HCT116 (cell line): ENCODE results near the gene SMIM34. TPM values are rescaled to one million over a fixed set of nuclear protein-coding genes. Genes with fewer than 3 reads are reported as not detected.
"Not testable (repeated sequence)": the region's sequence is repeated elsewhere in the genome, so short reads cannot be mapped to it uniquely, and the experiment has no call there.

Experiments used
- ATAC-seq: fragments of 200-7000 bp; cut with Tn5 transposase; 2 replicates; pipeline ENCODE4 v1.9.1; 2020; ENCODE audit warnings: mild to moderate bottlenecking, moderate library complexity
- BruUV-seq: library from RNA; stranded (reverse); fragments of 400-500 nt; replicated peaks from 2 replicates; lab custom pipeline; 2021; lab: Mats Ljungman, UMichigan
- CTCF ChIA-PET: fragments of 300-600 bp; sonication (Branson Sonifier 250); formaldehyde crosslinking; loops from one replicate; lab custom pipeline; 2021; ENCODE audit warnings: antibody characterized with exemption; lab: Charles Lee
- POLR2A ChIA-PET: fragments of 300-600, 350-600 bp; sonication (Branson Sonifier 250); formaldehyde crosslinking; loops from one replicate; lab custom pipeline; 2021; ENCODE audit warnings: antibody characterized with exemption; lab: Charles Lee
- RAD21 ChIA-PET, 2 experiments: fragments of 300-600 bp; sonication (Branson Sonifier 250); formaldehyde crosslinking; loops; one replicate each; lab custom pipeline; 2023; ENCODE audit warnings: low total read pairs in 2 of 2; ENCODE audit not compliant: uncharacterized antibody in 2 of 2, unreplicated experiment in 2 of 2, low non-redundant PET in 1 of 2; lab: Charles Lee
- DNase-seq: peaks from one replicate; pipeline ENCODE4 v3.0.0-alpha.2; 2010; ENCODE audit warnings: low read depth, low spot score
- H2AFZ ChIP-seq: fragments of 200-600 bp; shearing (Covaris generic), sonication (generic); 2 replicates; pipeline ENCODE4 v1.6.1; 2017; ENCODE audit warnings: low read depth, mixed run types, mixed read lengths, antibody characterized with exemption, low read length; ENCODE audit not compliant: poor library complexity, severe bottlenecking
- H3K27ac ChIP-seq: 2 replicates; pipeline ENCODE4 v1.5.1; 2012; ENCODE audit warnings: low read depth, low read length
- H3K27me3 ChIP-seq: fragments of 200-600 bp; sonication (generic); 2 replicates; pipeline ENCODE4 v1.6.1; 2016; ENCODE audit warnings: mixed run types, low read length, mixed read lengths; ENCODE audit not compliant: insufficient read depth
- H3K36me3 ChIP-seq, 2 experiments: fragments of 200-500 bp in 1 of 2; fragments of 200-600 bp in 1 of 2; sonication (Bioruptor generic) in 1 of 2; sonication (generic) in 1 of 2; 2 replicates each; pipeline versions ENCODE4 v1.5.1 to v1.6.1; 2014 to 2016; ENCODE audit warnings: low read length in 2 of 2, inconsistent platforms in 1 of 2, mixed read lengths in 1 of 2, mixed run types in 1 of 2; ENCODE audit not compliant: insufficient read depth in 2 of 2, control insufficient read depth in 1 of 2
- H3K4me1 ChIP-seq, 2 experiments: fragments of 200-600 bp in 1 of 2; sonication (generic) in 1 of 2; 2 replicates each; pipeline versions ENCODE4 v1.5.1 to v1.6.1; 2012 to 2017; ENCODE audit warnings: low read length in 2 of 2, inconsistent platforms in 1 of 2, mild to moderate bottlenecking in 1 of 2, mixed read lengths in 1 of 2, mixed run types in 1 of 2, moderate library complexity in 1 of 2; ENCODE audit not compliant: insufficient read depth in 2 of 2, control insufficient read depth in 1 of 2
- H3K4me2 ChIP-seq: fragments of 200-600 bp; sonication (generic); 2 replicates; pipeline ENCODE4 v1.6.1; 2017; ENCODE audit warnings: mixed run types, low read length, mixed read lengths
- H3K4me3 ChIP-seq, 2 experiments: fragments of 200-600 bp in 1 of 2; sonication (generic) in 1 of 2; replicated peaks in 1 of 2; 2 replicates each; pipeline ENCODE4 v1.5.1; 2011 to 2016; ENCODE audit warnings: low read length in 2 of 2, control low read depth in 1 of 2, low read depth in 1 of 2, mild to moderate bottlenecking in 1 of 2, mixed read lengths in 1 of 2, mixed run types in 1 of 2
- H3K79me2 ChIP-seq: fragments of 200-600 bp; sonication (generic); 2 replicates; pipeline ENCODE4 v1.6.1; 2017; ENCODE audit warnings: mild to moderate bottlenecking, mixed run types, low read length, moderate library complexity, mixed read lengths; ENCODE audit not compliant: insufficient read depth
- H3K9ac ChIP-seq: fragments of 200-600 bp; sonication (generic); 2 replicates; pipeline ENCODE4 v1.6.1; 2016; ENCODE audit warnings: low read length, mixed read lengths
- H3K9me2 ChIP-seq: fragments of 200-600 bp; sonication (generic), shearing (Covaris generic); 2 replicates; pipeline ENCODE4 v1.6.1; 2017; ENCODE audit warnings: mixed run types, mild to moderate bottlenecking, moderate library complexity; ENCODE audit not compliant: insufficient read depth
- H3K9me3 ChIP-seq, 2 experiments: fragments of 200-500 bp in 1 of 2; fragments of 200-600 bp in 1 of 2; sonication (Bioruptor generic) in 1 of 2; sonication (generic) in 1 of 2; 2 replicates each; pipeline ENCODE4 v1.6.1; 2014 to 2017; ENCODE audit warnings: low read length in 2 of 2, mixed read lengths in 2 of 2, inconsistent platforms in 1 of 2, low read depth in 1 of 2, mild to moderate bottlenecking in 1 of 2, mixed run types in 1 of 2, moderate library complexity in 1 of 2; ENCODE audit not compliant: control insufficient read depth in 1 of 2, insufficient read depth in 1 of 2
- H4K20me1 ChIP-seq: fragments of 200-600 bp; sonication (generic), shearing (Covaris generic); 2 replicates; pipeline ENCODE4 v1.6.1; 2017; ENCODE audit warnings: mixed run types, mild to moderate bottlenecking, moderate library complexity; ENCODE audit not compliant: insufficient read depth
- intact Hi-C: fragments of 100-400 bp; cut with micrococcal nuclease; formaldehyde crosslinking; loops from 2 replicates; pipeline ENCODE4 v1.10.0; 2022
- total RNA-seq: library from RNA; stranded (reverse); gene quantifications from one replicate; pipeline ENCODE4 v1.2.1, GENCODE V29; 2021; ENCODE audit not compliant: unreplicated experiment

SMIM34 gene
- total RNA-seq, 1 experiment from 2014 or later, result not detected

- H3K9me3 ChIP-seq, CTCF ChIA-PET, RAD21 ChIA-PET, H3K9ac ChIP-seq, H3K27me3 ChIP-seq, H3K4me3 ChIP-seq, H3K27ac ChIP-seq, H4K20me1 ChIP-seq, intact Hi-C loops, H3K4me1 ChIP-seq, H3K4me2 ChIP-seq, BruUV-seq, DNase-seq, H3K9me2 ChIP-seq, H2AFZ ChIP-seq, ATAC-seq, POLR2A ChIA-PET, H3K36me3 ChIP-seq, H3K79me2 ChIP-seq: not testable (repeated sequence)
Observed at GRCh38 chr21:34456180-34456579, 32.4 kb upstream of the SMIM34 start.

- intact Hi-C loops, H3K9me2 ChIP-seq, H3K4me1 ChIP-seq, H3K27me3 ChIP-seq, H3K4me2 ChIP-seq, H2AFZ ChIP-seq, H3K27ac ChIP-seq, CTCF ChIA-PET, H3K4me3 ChIP-seq, POLR2A ChIA-PET, ATAC-seq, H3K9ac ChIP-seq, RAD21 ChIA-PET, H3K36me3 ChIP-seq, H3K9me3 ChIP-seq, H3K79me2 ChIP-seq, H4K20me1 ChIP-seq, BruUV-seq, DNase-seq: not testable (repeated sequence)
Observed at GRCh38 chr21:34455628-34456027, 31.9 kb upstream of the SMIM34 start.

GRCh38 chr21:34447018-34447417 is 23.3 kb upstream of the SMIM34 start:
- H3K4me1 ChIP-seq, DNase-seq, H4K20me1 ChIP-seq, H3K27me3 ChIP-seq, H3K9me2 ChIP-seq, H2AFZ ChIP-seq, H3K4me2 ChIP-seq, H3K9ac ChIP-seq, RAD21 ChIA-PET, H3K27ac ChIP-seq, H3K9me3 ChIP-seq, ATAC-seq, intact Hi-C loops, CTCF ChIA-PET, H3K36me3 ChIP-seq, POLR2A ChIA-PET, H3K4me3 ChIP-seq, BruUV-seq, H3K79me2 ChIP-seq: not testable (repeated sequence)

GRCh38 chr21:34443486-34443885 is 19.7 kb upstream of the SMIM34 start:
- CTCF ChIA-PET, intact Hi-C loops, H3K4me2 ChIP-seq, DNase-seq, H3K9me2 ChIP-seq, H3K27me3 ChIP-seq, H2AFZ ChIP-seq, POLR2A ChIA-PET, H3K4me1 ChIP-seq, H3K4me3 ChIP-seq, H3K79me2 ChIP-seq, RAD21 ChIA-PET, H3K9ac ChIP-seq, BruUV-seq, H3K36me3 ChIP-seq, H3K27ac ChIP-seq, H3K9me3 ChIP-seq, H4K20me1 ChIP-seq: not testable (repeated sequence)
- peak; percentile 89 for ATAC-seq

DNA sequence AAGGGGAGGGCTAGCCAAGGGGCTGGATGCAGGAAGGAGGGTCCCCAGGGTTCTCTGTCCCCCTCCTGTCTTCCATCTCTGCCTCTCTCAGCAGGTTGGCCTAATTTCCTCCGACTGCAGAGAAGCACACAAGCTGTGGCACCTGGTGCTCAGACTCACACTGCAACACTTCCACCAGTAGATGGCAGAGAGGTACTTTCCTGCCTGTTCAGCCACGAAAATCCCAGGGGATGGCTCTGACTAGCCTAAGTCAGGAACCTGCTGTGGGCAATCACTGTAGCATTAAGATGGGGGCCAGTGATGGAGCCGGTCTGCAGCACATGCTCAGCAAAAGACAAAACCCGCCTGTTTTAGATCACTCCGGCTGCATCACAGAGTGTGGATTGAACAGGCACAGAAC is 6.0 kb upstream of the SMIM34 start:
- RAD21 ChIA-PET, H3K27me3 ChIP-seq: not testable (repeated sequence)
- ATAC-seq, result peak; percentile 91

More for the DNA sequence above, 6.0 kb upstream of the SMIM34 start:
- H3K4me2 ChIP-seq, H3K9me3 ChIP-seq, H3K79me2 ChIP-seq, H3K36me3 ChIP-seq, H3K4me1 ChIP-seq, DNase-seq, H3K9ac ChIP-seq, H3K9me2 ChIP-seq, H4K20me1 ChIP-seq, CTCF ChIA-PET, POLR2A ChIA-PET, intact Hi-C loops, H3K4me3 ChIP-seq, H2AFZ ChIP-seq, H3K27ac ChIP-seq, BruUV-seq: not testable (repeated sequence)
